Adrenal gland (tissue), 5 donors: ENCODE results near the gene UPF3B.

Experiments used
- CTCF ChIP-seq, 6 experiments: fragments of 450-650 bp in 4 of 6; fragments of 200-600 bp in 2 of 6; sonication (generic) in 1 of 6; IDR thresholded peaks; 1 replicate in 5 of 6; 2 replicates in 1 of 6; pipeline versions ENCODE4 v1.5.1 to v1.8.0; 2016 to 2021; ENCODE audit warnings: antibody characterized with exemption in 6 of 6, mild to moderate bottlenecking in 2 of 6, moderate library complexity in 1 of 6
- POLR2A ChIP-seq, 2 donors: fragments of 450-650 bp; IDR thresholded peaks; one replicate each; pipeline ENCODE4 v1.6.1; 2017; ENCODE audit warnings: antibody characterized with exemption in 2 of 2, mild to moderate bottlenecking in 2 of 2, moderate library complexity in 1 of 2
- donor health status: DM: no; HTN: no; CAD: no.

- TF ChIP-seq POLR2A (IDR thresholded peaks at IDR 0.05) (no peak), CTCF (IDR thresholded peaks at IDR 0.05) (no peak)
Observed at GRCh38 chrX:119895843-119896326, 43.1 kb upstream of the UPF3B start, which contains the start of gene AKAP14.
